Esophagus muscularis mucosa (tissue), 3 donors: ENCODE results near the gene SOX10.

Source experiments
- EP300 ChIP-seq: sonication (generic); formaldehyde crosslinking; IDR thresholded peaks from one replicate; pipeline ENCODE4 v1.6.1; 2017; ENCODE audit warnings: antibody characterized with exemption
- TF ChIP-seq, protein P1 (sequence below), 3 experiments: fragments of 200-600 bp in 2 of 3; fragments of 450-650 bp in 1 of 3; sonication (generic) in 2 of 3; IDR thresholded peaks; one replicate each; pipeline ENCODE4 v1.5.1; 2017 to 2019; ENCODE audit warnings: antibody characterized with exemption in 3 of 3, mild to moderate bottlenecking in 2 of 3, moderate library complexity in 1 of 3

DNA sequence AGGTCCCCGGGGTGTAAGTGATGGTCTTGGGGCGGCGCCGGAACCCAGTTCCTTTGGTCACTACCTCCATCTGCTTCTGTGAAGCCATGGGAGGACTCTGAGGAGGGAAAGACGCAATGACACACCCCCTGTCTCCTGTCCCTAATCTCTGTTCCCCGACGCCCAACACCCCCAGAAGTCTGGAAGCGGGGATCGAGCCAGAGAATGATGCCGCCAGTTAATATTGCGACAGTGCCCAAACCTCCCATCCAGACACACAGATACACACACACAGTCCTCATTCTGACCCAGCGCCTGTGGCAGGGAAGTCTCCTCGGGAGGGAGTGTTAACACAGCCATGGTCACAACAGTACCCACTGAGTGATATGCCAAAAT is 31.3 kb downstream of the SOX10 start:
- TF ChIP-seq, protein P1, sequence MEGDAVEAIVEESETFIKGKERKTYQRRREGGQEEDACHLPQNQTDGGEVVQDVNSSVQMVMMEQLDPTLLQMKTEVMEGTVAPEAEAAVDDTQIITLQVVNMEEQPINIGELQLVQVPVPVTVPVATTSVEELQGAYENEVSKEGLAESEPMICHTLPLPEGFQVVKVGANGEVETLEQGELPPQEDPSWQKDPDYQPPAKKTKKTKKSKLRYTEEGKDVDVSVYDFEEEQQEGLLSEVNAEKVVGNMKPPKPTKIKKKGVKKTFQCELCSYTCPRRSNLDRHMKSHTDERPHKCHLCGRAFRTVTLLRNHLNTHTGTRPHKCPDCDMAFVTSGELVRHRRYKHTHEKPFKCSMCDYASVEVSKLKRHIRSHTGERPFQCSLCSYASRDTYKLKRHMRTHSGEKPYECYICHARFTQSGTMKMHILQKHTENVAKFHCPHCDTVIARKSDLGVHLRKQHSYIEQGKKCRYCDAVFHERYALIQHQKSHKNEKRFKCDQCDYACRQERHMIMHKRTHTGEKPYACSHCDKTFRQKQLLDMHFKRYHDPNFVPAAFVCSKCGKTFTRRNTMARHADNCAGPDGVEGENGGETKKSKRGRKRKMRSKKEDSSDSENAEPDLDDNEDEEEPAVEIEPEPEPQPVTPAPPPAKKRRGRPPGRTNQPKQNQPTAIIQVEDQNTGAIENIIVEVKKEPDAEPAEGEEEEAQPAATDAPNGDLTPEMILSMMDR (IDR thresholded peaks at IDR 0.05), result no peak
- no peak for TF ChIP-seq EP300
